A673 (cell line): ENCODE measurements around the gene CEMIP.

Experiments
- EZH2 ChIP-seq: fragments of 200-600 bp; sonication (generic); IDR thresholded peaks from 2 replicates; pipeline ENCODE4 v1.6.1; 2017; ENCODE audit warnings: borderline replicate concordance, low read depth, mild to moderate bottlenecking, mixed read lengths, antibody characterized with exemption, low read length; ENCODE audit not compliant: poor library complexity, severe bottlenecking
- TF ChIP-seq, protein P1 (sequence below): fragments of 300-800, 200-600 bp; sonication (generic); conservative IDR thresholded peaks from 2 replicates; pipeline ENCODE4 v1.5.1; 2017; ENCODE audit warnings: low read depth, mild to moderate bottlenecking, antibody characterized with exemption, low read length, moderate library complexity, mixed read lengths

- TF ChIP-seq, protein P1, sequence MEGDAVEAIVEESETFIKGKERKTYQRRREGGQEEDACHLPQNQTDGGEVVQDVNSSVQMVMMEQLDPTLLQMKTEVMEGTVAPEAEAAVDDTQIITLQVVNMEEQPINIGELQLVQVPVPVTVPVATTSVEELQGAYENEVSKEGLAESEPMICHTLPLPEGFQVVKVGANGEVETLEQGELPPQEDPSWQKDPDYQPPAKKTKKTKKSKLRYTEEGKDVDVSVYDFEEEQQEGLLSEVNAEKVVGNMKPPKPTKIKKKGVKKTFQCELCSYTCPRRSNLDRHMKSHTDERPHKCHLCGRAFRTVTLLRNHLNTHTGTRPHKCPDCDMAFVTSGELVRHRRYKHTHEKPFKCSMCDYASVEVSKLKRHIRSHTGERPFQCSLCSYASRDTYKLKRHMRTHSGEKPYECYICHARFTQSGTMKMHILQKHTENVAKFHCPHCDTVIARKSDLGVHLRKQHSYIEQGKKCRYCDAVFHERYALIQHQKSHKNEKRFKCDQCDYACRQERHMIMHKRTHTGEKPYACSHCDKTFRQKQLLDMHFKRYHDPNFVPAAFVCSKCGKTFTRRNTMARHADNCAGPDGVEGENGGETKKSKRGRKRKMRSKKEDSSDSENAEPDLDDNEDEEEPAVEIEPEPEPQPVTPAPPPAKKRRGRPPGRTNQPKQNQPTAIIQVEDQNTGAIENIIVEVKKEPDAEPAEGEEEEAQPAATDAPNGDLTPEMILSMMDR = no peak
- TF ChIP-seq EZH2 = no peak
Observed at GRCh38 chr15:80852676-80853075, 73.5 kb downstream of the CEMIP start.
